HCT116 (cell line): ENCODE results near the gene TEX26. TPM values are rescaled to one million over a fixed set of nuclear protein-coding genes. Genes with fewer than 3 reads are reported as not detected.

ENCODE experiments used
- ATAC-seq: fragments of 200-7000 bp; cut with Tn5 transposase; 2 replicates; pipeline ENCODE4 v1.9.1; 2020; ENCODE audit warnings: mild to moderate bottlenecking, moderate library complexity
- BruUV-seq: library from RNA; stranded (reverse); fragments of 400-500 nt; replicated peaks from 2 replicates; lab custom pipeline; 2021; lab: Mats Ljungman, UMichigan
- CTCF ChIA-PET: fragments of 300-600 bp; sonication (Branson Sonifier 250); formaldehyde crosslinking; loops from one replicate; lab custom pipeline; 2021; ENCODE audit warnings: antibody characterized with exemption; lab: Charles Lee
- POLR2A ChIA-PET: fragments of 300-600, 350-600 bp; sonication (Branson Sonifier 250); formaldehyde crosslinking; loops from one replicate; lab custom pipeline; 2021; ENCODE audit warnings: antibody characterized with exemption; lab: Charles Lee
- RAD21 ChIA-PET, 2 experiments: fragments of 300-600 bp; sonication (Branson Sonifier 250); formaldehyde crosslinking; loops; one replicate each; lab custom pipeline; 2023; ENCODE audit warnings: low total read pairs in 2 of 2; ENCODE audit not compliant: uncharacterized antibody in 2 of 2, unreplicated experiment in 2 of 2, low non-redundant PET in 1 of 2; lab: Charles Lee
- DNase-seq: peaks from one replicate; pipeline ENCODE4 v3.0.0-alpha.2; 2010; ENCODE audit warnings: low read depth, low spot score
- H2AFZ ChIP-seq: fragments of 200-600 bp; shearing (Covaris generic), sonication (generic); 2 replicates; pipeline ENCODE4 v1.6.1; 2017; ENCODE audit warnings: low read depth, mixed run types, mixed read lengths, antibody characterized with exemption, low read length; ENCODE audit not compliant: poor library complexity, severe bottlenecking
- H3K27ac ChIP-seq: 2 replicates; pipeline ENCODE4 v1.5.1; 2012; ENCODE audit warnings: low read depth, low read length
- H3K27me3 ChIP-seq: fragments of 200-600 bp; sonication (generic); 2 replicates; pipeline ENCODE4 v1.6.1; 2016; ENCODE audit warnings: mixed run types, low read length, mixed read lengths; ENCODE audit not compliant: insufficient read depth
- H3K36me3 ChIP-seq, 2 experiments: fragments of 200-500 bp in 1 of 2; fragments of 200-600 bp in 1 of 2; sonication (Bioruptor generic) in 1 of 2; sonication (generic) in 1 of 2; 2 replicates each; pipeline versions ENCODE4 v1.5.1 to v1.6.1; 2014 to 2016; ENCODE audit warnings: low read length in 2 of 2, inconsistent platforms in 1 of 2, mixed read lengths in 1 of 2, mixed run types in 1 of 2; ENCODE audit not compliant: insufficient read depth in 2 of 2, control insufficient read depth in 1 of 2
- H3K4me1 ChIP-seq, 2 experiments: fragments of 200-600 bp in 1 of 2; sonication (generic) in 1 of 2; 2 replicates each; pipeline versions ENCODE4 v1.5.1 to v1.6.1; 2012 to 2017; ENCODE audit warnings: low read length in 2 of 2, inconsistent platforms in 1 of 2, mild to moderate bottlenecking in 1 of 2, mixed read lengths in 1 of 2, mixed run types in 1 of 2, moderate library complexity in 1 of 2; ENCODE audit not compliant: insufficient read depth in 2 of 2, control insufficient read depth in 1 of 2
- H3K4me2 ChIP-seq: fragments of 200-600 bp; sonication (generic); 2 replicates; pipeline ENCODE4 v1.6.1; 2017; ENCODE audit warnings: mixed run types, low read length, mixed read lengths
- H3K4me3 ChIP-seq, 2 experiments: fragments of 200-600 bp in 1 of 2; sonication (generic) in 1 of 2; replicated peaks in 1 of 2; 2 replicates each; pipeline ENCODE4 v1.5.1; 2011 to 2016; ENCODE audit warnings: low read length in 2 of 2, control low read depth in 1 of 2, low read depth in 1 of 2, mild to moderate bottlenecking in 1 of 2, mixed read lengths in 1 of 2, mixed run types in 1 of 2
- H3K79me2 ChIP-seq: fragments of 200-600 bp; sonication (generic); 2 replicates; pipeline ENCODE4 v1.6.1; 2017; ENCODE audit warnings: mild to moderate bottlenecking, mixed run types, low read length, moderate library complexity, mixed read lengths; ENCODE audit not compliant: insufficient read depth
- H3K9ac ChIP-seq: fragments of 200-600 bp; sonication (generic); 2 replicates; pipeline ENCODE4 v1.6.1; 2016; ENCODE audit warnings: low read length, mixed read lengths
- H3K9me2 ChIP-seq: fragments of 200-600 bp; sonication (generic), shearing (Covaris generic); 2 replicates; pipeline ENCODE4 v1.6.1; 2017; ENCODE audit warnings: mixed run types, mild to moderate bottlenecking, moderate library complexity; ENCODE audit not compliant: insufficient read depth
- H3K9me3 ChIP-seq, 2 experiments: fragments of 200-500 bp in 1 of 2; fragments of 200-600 bp in 1 of 2; sonication (Bioruptor generic) in 1 of 2; sonication (generic) in 1 of 2; 2 replicates each; pipeline ENCODE4 v1.6.1; 2014 to 2017; ENCODE audit warnings: low read length in 2 of 2, mixed read lengths in 2 of 2, inconsistent platforms in 1 of 2, low read depth in 1 of 2, mild to moderate bottlenecking in 1 of 2, mixed run types in 1 of 2, moderate library complexity in 1 of 2; ENCODE audit not compliant: control insufficient read depth in 1 of 2, insufficient read depth in 1 of 2
- H4K20me1 ChIP-seq: fragments of 200-600 bp; sonication (generic), shearing (Covaris generic); 2 replicates; pipeline ENCODE4 v1.6.1; 2017; ENCODE audit warnings: mixed run types, mild to moderate bottlenecking, moderate library complexity; ENCODE audit not compliant: insufficient read depth
- ELF1 ChIP-seq: IDR thresholded peaks from 2 replicates; pipeline ENCODE4 v1.6.1; 2012; ENCODE audit warnings: low read depth, borderline replicate concordance
- EZH2 ChIP-seq: fragments of 200-600 bp; sonication (generic); IDR thresholded peaks from 2 replicates; pipeline ENCODE4 v1.6.1; 2017; ENCODE audit warnings: antibody characterized with exemption, mixed run types
- EZH2phosphoT487 ChIP-seq: fragments of 200-600 bp; IDR thresholded peaks from 2 replicates; pipeline ENCODE4 v1.6.1; 2018; ENCODE audit warnings: antibody characterized with exemption, borderline replicate concordance
- FOSL1 ChIP-seq: IDR thresholded peaks from 2 replicates; pipeline ENCODE4 v1.6.1; 2012; ENCODE audit warnings: low read depth
- JUND ChIP-seq: IDR thresholded peaks from 2 replicates; pipeline ENCODE4 v1.6.1; 2012
- RAD21 ChIP-seq: IDR thresholded peaks from 2 replicates; pipeline ENCODE4 v1.6.1; 2012; ENCODE audit warnings: low read depth, mild to moderate bottlenecking
- SIN3A ChIP-seq: IDR thresholded peaks from 2 replicates; pipeline ENCODE4 v1.6.1; 2012; ENCODE audit warnings: low read depth
- SP1 ChIP-seq: IDR thresholded peaks from 2 replicates; pipeline ENCODE4 v1.6.1; 2012; ENCODE audit warnings: low read depth
- SRF ChIP-seq: IDR thresholded peaks from 2 replicates; pipeline ENCODE4 v1.6.1; 2012; ENCODE audit warnings: low read depth
- TCF7L2 ChIP-seq: IDR thresholded peaks from 2 replicates; pipeline ENCODE4 v1.7.0; 2011; ENCODE audit warnings: borderline replicate concordance, inconsistent platforms; ENCODE audit not compliant: insufficient read depth, insufficient read length; ENCODE audit errors: extremely low read depth
- YY1 ChIP-seq: IDR thresholded peaks from 2 replicates; pipeline ENCODE4 v1.6.1; 2011; ENCODE audit warnings: low read length, low read depth, moderate library complexity, mild to moderate bottlenecking; ENCODE audit not compliant: insufficient replicate concordance; ENCODE audit errors: extremely low read depth
- ZFX ChIP-seq: fragments of 450-650 bp; IDR thresholded peaks from 2 replicates; pipeline ENCODE4 v1.6.1; 2017
- ZNF274 ChIP-seq: fragments of 200-500 bp; sonication (Bioruptor generic); IDR thresholded peaks from 2 replicates; pipeline ENCODE4 v1.6.1; 2014; ENCODE audit warnings: mild to moderate bottlenecking, low read depth, low read length, inconsistent platforms
- intact Hi-C: fragments of 100-400 bp; cut with micrococcal nuclease; formaldehyde crosslinking; loops from 2 replicates; pipeline ENCODE4 v1.10.0; 2022
- total RNA-seq: library from RNA; stranded (reverse); gene quantifications from one replicate; pipeline ENCODE4 v1.2.1, GENCODE V29; 2021; ENCODE audit not compliant: unreplicated experiment
- TF ChIP-seq, protein P1 (sequence below): IDR thresholded peaks from 2 replicates; pipeline ENCODE4 v1.6.1; 2012
- TF ChIP-seq, protein P2 (sequence below), 3 experiments: fragments of 200-600 bp in 1 of 3; sonication (generic) in 1 of 3; IDR thresholded peaks in 2 of 3; conservative IDR thresholded peaks in 1 of 3; 2 replicates each; pipeline ENCODE4 v1.5.1; 2012 to 2017; ENCODE audit warnings: low read depth in 2 of 3, low read length in 2 of 3, antibody characterized with exemption in 1 of 3, borderline replicate concordance in 1 of 3, control low read depth in 1 of 3, mild to moderate bottlenecking in 1 of 3, mixed read lengths in 1 of 3, mixed run types in 1 of 3, moderate library complexity in 1 of 3; ENCODE audit not compliant: insufficient read depth in 1 of 3
- TF ChIP-seq, protein P3 (sequence below): IDR thresholded peaks from 2 replicates; pipeline ENCODE4 v1.6.1; 2011; ENCODE audit warnings: mild to moderate bottlenecking, low read length, moderate library complexity; ENCODE audit not compliant: insufficient replicate concordance; ENCODE audit errors: extremely low read depth

The TEX26 gene
- total RNA-seq, 1 experiment from 2014 or later: not detected

- RAD21 ChIA-PET: no interaction called here
- TF ChIP-seq RAD21 (peak; percentile 70), ZNF274 (no peak), ELF1 (no peak), TCF7L2 (no peak), SRF (no peak), SIN3A (no peak), FOSL1 (no peak), EZH2phosphoT487 (no peak), YY1 (no peak), EZH2 (no peak), ZFX (no peak), SP1 (no peak), JUND (no peak)
- TF ChIP-seq, protein P1, sequence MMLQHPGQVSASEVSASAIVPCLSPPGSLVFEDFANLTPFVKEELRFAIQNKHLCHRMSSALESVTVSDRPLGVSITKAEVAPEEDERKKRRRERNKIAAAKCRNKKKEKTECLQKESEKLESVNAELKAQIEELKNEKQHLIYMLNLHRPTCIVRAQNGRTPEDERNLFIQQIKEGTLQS: no peak
- TF ChIP-seq, protein P2, sequence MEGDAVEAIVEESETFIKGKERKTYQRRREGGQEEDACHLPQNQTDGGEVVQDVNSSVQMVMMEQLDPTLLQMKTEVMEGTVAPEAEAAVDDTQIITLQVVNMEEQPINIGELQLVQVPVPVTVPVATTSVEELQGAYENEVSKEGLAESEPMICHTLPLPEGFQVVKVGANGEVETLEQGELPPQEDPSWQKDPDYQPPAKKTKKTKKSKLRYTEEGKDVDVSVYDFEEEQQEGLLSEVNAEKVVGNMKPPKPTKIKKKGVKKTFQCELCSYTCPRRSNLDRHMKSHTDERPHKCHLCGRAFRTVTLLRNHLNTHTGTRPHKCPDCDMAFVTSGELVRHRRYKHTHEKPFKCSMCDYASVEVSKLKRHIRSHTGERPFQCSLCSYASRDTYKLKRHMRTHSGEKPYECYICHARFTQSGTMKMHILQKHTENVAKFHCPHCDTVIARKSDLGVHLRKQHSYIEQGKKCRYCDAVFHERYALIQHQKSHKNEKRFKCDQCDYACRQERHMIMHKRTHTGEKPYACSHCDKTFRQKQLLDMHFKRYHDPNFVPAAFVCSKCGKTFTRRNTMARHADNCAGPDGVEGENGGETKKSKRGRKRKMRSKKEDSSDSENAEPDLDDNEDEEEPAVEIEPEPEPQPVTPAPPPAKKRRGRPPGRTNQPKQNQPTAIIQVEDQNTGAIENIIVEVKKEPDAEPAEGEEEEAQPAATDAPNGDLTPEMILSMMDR (IDR thresholded peaks at IDR 0.05 in 2 of 3, conservative IDR thresholded peaks at IDR 0.05 in 1 of 3; ENCODE audit: borderline replicate concordance in 1 of 3, insufficient read depth in 1 of 3, low read depth in 2 of 3, low read length in 2 of 3): peak; percentile 42 to 61 (median 48); a peak in 4 of 6 replicates
- TF ChIP-seq, protein P3, sequence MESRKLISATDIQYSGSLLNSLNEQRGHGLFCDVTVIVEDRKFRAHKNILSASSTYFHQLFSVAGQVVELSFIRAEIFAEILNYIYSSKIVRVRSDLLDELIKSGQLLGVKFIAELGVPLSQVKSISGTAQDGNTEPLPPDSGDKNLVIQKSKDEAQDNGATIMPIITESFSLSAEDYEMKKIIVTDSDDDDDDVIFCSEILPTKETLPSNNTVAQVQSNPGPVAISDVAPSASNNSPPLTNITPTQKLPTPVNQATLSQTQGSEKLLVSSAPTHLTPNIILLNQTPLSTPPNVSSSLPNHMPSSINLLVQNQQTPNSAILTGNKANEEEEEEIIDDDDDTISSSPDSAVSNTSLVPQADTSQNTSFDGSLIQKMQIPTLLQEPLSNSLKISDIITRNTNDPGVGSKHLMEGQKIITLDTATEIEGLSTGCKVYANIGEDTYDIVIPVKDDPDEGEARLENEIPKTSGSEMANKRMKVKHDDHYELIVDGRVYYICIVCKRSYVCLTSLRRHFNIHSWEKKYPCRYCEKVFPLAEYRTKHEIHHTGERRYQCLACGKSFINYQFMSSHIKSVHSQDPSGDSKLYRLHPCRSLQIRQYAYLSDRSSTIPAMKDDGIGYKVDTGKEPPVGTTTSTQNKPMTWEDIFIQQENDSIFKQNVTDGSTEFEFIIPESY: no peak
- H3K4me1 ChIP-seq: peaks cover 4 to 5% of the 10 kb centered on the region in 2 experiments; a peak in 1 of 4 replicates
- no peak overlapping the region for H3K27ac ChIP-seq
- no peaks in the 10 kb centered on the region for H3K36me3 ChIP-seq
- BruUV-seq: no TSS peak
- no peak for DNase-seq
- H3K9me3 ChIP-seq: no peaks in the 10 kb centered on the region
- H3K79me2 ChIP-seq: no peaks in the 10 kb centered on the region
- no peaks in the 10 kb centered on the region for H3K9me2 ChIP-seq
- CTCF ChIA-PET: no interaction called here
- ATAC-seq: peak; percentile 66
- H3K27me3 ChIP-seq: no peaks in the 10 kb centered on the region
- H4K20me1 ChIP-seq: no peaks in the 10 kb centered on the region
- no peak overlapping the region for H3K4me2 ChIP-seq
- H2AFZ ChIP-seq: no peak overlapping the region
- intact Hi-C loops: loop anchor here (10.0 kb wide), 1 partner anchor 208 kb away; no protein-coding TSS in a partner anchor
- H3K4me3 ChIP-seq: no peak overlapping the region
- no peak overlapping the region for H3K9ac ChIP-seq
- POLR2A ChIA-PET: no interaction called here
Observed at GRCh38 chr13:31012655-31013024, 80.2 kb downstream of the TEX26 start.
